Measurements from ENCODE around the gene HAL.

Gene HAL

GRCh38 chr12:96006727-96007126 is 10.6 kb upstream of the HAL start:
- DNase-seq, result no peak

GRCh38 chr12:96000858-96001257 is 4.7 kb upstream of the HAL start:
- DNase-seq, result no peak

- DNase-seq, result no peak
These were observed 3.3 kb upstream of the HAL start for GRCh38 chr12:95999484-95999883.

- DNase-seq, result peak; percentile 31 to 38
These were observed 2.6 kb upstream of the HAL start for GRCh38 chr12:95998611-95999286.

- no peak for DNase-seq
These were observed 1.9 kb upstream of the HAL start for GRCh38 chr12:95997911-95998510.

GRCh38 chr12:95997276-95997675 is 1.1 kb upstream of the HAL start:
- no peak for DNase-seq

GRCh38 chr12:95995238-95996031 is 709 bp downstream of the HAL start:
- DNase-seq, result no peak

GRCh38 chr12:95994476-95994875 is 1.7 kb downstream of the HAL start:
- DNase-seq, result no peak

- no peak for DNase-seq
These were observed 2.2 kb downstream of the HAL start for GRCh38 chr12:95993907-95994306.

- no peak for DNase-seq
These were observed 6.0 kb downstream of the HAL start for GRCh38 chr12:95990136-95990535.

GRCh38 chr12:95989504-95990123 is 6.5 kb downstream of the HAL start:
- no peak for DNase-seq

GRCh38 chr12:95988506-95989275 is 7.5 kb downstream of the HAL start:
- no peak for DNase-seq

- no peak for DNase-seq
These were observed 9.2 kb downstream of the HAL start for GRCh38 chr12:95986635-95987570.

- DNase-seq, result no peak
These were observed 11.5 kb downstream of the HAL start for GRCh38 chr12:95984682-95985081.

GRCh38 chr12:95982602-95983001 is 13.5 kb downstream of the HAL start:
- no peak for DNase-seq

- DNase-seq, result no peak
These were observed 15.7 kb downstream of the HAL start for GRCh38 chr12:95980437-95980836.

GRCh38 chr12:95978774-95979173 is 17.4 kb downstream of the HAL start:
- no peak for DNase-seq

- no peak for DNase-seq
These were observed 17.8 kb downstream of the HAL start for GRCh38 chr12:95978351-95978750.

- DNase-seq, result no peak
These were observed 18.3 kb downstream of the HAL start for GRCh38 chr12:95977764-95978305.

- no peak for DNase-seq
These were observed 19.7 kb downstream of the HAL start for GRCh38 chr12:95976416-95976832.

GRCh38 chr12:95975491-95975890 is 20.7 kb downstream of the HAL start:
- no peak for DNase-seq
